HG03280 (cell line): Measurements from ENCODE around the gene SDHB.

Experiments used
- ATAC-seq: cut with Tn5 transposase; IDR thresholded peaks from one replicate; pipeline ENCODE4 v1.9.1; 2021; ENCODE audit warnings: mild to moderate bottlenecking, moderate library complexity; ENCODE audit not compliant: unreplicated experiment

The SDHB gene

GRCh38 chr1:16989676-16990391 lies 64.0 kb downstream of the SDHB start:
- ATAC-seq: no peak

GRCh38 chr1:16988210-16988609 lies 65.6 kb downstream of the SDHB start:
- ATAC-seq: no peak

GRCh38 chr1:16986962-16987361 lies 66.9 kb downstream of the SDHB start:
- ATAC-seq: no peak

DNA sequence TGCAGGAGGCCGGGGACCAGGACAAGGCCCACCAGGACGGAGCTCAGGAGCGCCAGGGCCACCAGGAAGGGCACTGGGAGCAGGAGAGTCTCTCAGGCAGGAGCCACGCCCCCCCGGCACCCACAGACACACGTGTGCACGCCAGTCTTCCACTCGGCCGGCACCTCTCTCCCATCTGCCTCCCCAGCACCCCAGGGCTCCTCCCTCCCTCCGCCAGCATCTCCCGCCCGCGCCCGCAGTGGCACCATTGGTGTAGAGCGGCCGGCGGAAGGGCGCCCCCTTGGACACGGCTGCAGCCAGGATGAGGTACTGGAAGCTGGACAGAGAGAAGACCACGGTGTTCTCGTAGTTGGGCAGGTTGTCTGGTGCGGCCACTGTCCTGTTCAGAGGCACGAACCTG lies 67.3 kb downstream of the SDHB start:
- no peak for ATAC-seq

- ATAC-seq: no peak
Observed at GRCh38 chr1:16986113-16986512, 67.7 kb downstream of the SDHB start.

- ATAC-seq: no peak
Observed at GRCh38 chr1:16984717-16985116, 69.1 kb downstream of the SDHB start.

GRCh38 chr1:16983649-16984048 lies 70.2 kb downstream of the SDHB start:
- ATAC-seq: no peak

- ATAC-seq: no peak
Observed at GRCh38 chr1:16982902-16983301, 70.9 kb downstream of the SDHB start.

DNA sequence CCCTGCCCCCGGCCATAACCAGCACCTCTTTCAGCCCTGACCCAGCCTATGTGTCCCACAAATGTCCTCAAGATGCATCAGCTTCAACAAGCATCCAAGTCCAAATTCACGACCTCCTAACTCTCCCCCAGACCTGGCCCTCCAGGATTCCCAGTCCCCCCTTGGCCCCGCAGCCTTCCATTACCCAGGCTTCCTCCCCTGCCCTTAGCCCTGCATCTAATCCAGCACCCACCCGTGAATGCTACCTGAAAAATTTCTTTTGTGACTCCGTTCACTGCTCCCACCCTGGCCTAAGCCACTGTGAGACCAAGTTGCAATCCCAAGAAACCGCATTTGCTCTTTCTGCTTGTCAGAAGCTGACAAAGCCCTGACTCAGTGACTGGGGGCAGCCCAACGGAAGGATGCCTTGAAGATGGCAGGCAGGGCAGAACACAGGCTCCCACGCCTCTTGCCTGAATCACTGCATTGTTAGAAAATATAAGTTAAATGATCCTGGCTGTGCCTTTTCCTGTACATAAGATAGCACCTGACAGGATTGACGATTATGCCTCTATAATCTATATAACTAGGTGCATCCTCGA lies 72.5 kb downstream of the SDHB start:
- no peak for ATAC-seq

- ATAC-seq: no peak
Observed at GRCh38 chr1:16980473-16981268, 73.2 kb downstream of the SDHB start, which contains the start of gene MFAP2. MFAP2 (minus strand) TSS chr1:16980620; CDS start chr1:16978273, 2,347 bp downstream.

DNA sequence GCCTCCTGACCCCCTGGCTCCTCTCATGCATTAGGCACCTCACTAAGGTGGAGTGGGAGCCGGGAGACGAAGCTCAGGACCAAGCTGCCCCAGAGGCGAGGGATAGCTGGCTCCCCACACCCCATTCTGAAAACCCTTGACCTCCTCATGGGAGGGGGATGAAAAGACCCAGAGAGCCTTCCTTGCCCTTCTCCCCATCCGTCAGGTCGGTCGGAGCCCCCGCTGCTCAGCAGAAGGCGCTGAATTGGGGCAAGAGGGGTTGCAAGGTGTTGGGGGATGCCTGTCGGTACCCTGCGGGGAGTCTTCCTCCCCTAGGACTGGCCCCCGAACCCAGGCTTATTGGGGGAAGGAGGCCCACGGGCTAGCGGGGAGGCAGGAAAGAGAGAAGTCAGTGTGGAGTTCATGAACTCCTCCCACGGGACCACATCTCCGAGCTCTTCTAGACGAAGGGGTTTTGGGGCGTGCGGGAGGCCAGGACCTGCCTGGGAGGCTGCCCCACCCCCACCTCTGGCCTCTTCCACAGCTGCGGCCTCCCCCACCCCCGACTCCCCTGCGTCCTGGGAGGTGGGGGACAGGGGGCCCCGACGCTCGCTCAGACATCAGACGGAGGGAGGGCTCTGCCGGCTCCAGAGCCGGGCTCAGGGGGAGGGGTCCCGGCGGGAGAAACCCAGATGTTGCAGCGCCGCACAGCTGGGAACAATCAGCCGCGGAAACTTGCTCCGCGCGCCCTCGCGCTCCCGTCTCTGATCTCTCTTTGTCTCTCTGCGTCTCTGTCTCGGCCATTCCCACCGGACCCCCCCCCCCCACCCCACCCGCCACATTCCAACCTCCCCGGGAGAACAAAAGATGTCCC lies 74.1 kb downstream of the SDHB start:
- ATAC-seq: no peak

GRCh38 chr1:16978567-16979474 lies 75.0 kb downstream of the SDHB start:
- ATAC-seq: no peak

DNA sequence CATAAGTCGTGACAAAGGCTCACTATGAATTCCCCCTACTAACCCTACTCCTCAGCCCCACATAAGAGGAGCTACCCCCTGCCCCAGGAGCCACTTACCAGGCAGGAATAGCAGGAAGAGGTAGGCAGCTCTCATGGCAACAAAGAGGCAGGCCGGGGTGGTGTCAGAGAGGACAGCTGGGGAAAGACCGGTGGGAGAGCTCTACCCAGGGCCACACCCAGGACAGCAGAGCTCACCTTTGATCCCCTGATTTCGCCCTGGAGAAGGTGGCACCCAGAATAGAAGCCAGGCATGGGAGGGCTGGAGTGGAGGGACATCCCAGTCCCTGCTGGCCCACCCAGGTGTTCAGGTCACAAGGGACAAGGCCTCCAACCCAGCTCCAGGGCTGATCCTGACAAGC lies 75.7 kb downstream of the SDHB start:
- ATAC-seq: no peak

DNA sequence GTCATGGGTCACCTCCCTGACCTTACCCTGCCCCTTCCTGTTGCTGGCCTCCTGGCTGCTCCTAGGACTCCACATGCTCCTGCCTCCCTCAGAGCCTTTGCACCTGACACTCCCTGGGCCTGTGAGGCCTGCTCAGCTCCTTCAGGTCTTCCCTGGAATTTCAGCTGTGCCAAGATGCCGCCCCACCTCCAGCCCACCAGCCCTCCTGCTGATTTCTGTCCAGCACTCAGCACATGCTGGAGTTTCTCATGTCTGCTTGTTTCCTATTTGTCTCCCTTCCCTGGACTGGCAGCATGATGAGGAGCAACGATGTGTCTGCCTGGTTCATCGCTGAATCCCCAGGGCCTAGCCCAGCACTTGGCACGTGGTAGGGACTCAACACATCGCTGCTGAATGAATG lies 76.5 kb downstream of the SDHB start:
- no peak for ATAC-seq

- ATAC-seq: no peak
Observed at GRCh38 chr1:16976966-16977365, 76.9 kb downstream of the SDHB start.

GRCh38 chr1:16975838-16976237 lies 78.0 kb downstream of the SDHB start:
- ATAC-seq: no peak

DNA sequence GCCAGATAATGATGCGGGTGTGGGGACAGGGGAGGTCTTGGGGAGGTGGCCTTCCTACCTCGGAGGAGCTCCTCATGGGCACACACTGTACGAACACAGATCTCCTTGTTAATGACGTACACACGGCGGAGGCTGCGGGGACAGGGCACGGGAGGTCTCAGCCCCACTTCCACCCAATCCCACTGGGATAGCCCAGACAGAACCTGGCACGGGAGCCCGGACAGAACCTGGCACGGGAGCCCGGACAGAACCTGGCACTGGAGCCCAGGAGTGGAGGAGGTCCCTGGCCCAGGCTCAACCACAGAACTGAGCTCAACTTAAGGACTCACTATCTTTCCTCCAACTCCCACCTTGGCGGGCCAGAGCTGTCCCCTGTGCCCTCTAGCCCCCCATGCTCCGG lies 78.6 kb downstream of the SDHB start:
- no peak for ATAC-seq

- ATAC-seq: no peak
Observed at GRCh38 chr1:16973215-16973614, 80.6 kb downstream of the SDHB start.

GRCh38 chr1:16972189-16972895 lies 81.5 kb downstream of the SDHB start:
- ATAC-seq: no peak
